DMS153 (cell line): ENCODE results near the gene STK32A.

Source experiments
- DNase-seq: peaks from one replicate; lab custom pipeline; 2025; lab: John Stamatoyannopoulos, UW

Gene STK32A

DNA sequence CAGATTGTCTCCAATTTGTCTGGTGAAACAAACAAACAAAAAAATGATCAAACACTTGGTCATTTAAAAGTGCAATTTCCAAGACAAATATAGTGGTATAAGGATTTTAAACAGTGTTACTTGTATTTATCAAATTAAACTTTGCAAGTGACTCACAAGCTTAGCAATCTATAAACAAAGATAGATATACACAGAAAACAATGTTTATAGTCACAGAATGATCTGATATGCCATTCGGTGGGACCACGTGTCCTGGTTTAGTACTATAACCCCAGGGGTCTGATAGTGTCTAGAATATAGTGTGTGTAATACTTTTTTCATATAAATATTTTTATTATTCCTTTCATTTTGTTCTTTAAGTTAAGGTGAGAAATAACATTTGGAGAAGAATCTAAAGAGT is 183.8 kb downstream of the STK32A start:
- DNase-seq, result no peak

DNA sequence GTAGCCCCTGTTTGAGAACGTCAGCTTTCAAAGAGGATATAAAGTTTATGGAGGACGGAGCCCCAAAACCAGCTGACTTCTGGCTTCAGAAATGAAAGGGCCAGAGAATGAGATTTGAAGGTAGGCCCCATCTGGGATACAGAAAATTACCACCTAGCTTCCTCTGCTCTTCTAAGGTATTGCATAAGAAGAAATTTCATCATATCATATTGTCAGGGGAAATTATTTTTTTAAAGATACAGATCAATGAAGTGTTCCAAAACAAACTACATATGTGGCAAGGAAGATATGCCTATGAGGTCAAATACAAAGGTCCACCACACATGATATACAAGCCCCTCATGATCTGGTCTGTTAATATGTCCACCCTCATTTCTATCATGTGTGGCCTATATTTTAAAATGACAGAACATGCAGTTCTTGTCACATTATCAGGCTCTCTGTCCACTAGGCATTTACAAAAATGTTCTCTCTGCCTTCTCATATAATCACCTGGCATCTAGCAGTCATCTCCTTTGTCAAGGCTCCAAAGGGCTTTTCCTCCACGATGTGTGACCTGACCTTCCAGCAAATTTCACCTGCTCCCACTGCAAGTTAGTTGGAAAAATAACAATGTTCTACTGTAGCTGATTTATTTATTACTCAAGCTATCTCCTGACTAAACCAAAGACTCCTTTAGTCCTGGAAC is 192.0 kb downstream of the STK32A start:
- no peak for DNase-seq

DNA sequence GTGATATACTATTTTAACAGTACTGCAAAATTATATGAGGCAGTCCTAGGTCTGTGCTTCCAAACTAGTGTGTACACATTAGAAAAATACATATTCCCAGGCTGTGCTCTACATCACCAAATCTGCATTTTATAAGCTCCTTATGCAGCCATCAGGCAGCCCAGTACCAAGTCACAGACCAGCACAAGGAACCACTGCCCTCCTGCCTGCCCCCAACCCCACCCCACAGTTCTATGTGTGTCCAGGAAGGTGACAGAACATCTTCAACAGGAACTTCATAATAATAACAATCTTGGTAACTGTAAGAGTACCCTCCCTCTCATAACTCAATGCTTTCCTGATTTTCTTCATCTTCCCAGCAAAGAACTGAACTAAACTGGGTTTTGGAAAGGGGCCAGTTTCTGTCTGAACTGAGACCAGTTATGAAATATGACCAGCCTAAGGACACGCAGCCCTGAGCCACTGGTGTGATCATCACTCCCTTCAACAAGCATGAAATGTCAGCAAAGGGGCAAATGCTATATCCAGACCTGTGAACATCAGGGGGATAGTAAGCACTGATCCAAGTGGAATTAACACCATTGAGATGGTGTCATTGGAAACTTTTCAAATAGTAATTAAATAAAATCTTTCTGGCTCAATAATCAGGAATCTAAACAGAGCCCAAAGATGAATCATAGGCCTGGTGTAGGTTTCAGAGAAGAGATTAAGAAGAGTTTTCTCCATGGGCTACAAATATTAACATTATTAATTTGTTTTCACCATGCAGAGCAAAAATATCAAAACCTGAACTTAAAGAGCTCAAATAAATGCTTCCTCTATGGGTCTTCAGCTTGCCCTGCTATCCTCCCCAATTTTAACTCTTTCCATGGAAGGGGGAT is 192.9 kb downstream of the STK32A start:
- DNase-seq, result no peak

DNA sequence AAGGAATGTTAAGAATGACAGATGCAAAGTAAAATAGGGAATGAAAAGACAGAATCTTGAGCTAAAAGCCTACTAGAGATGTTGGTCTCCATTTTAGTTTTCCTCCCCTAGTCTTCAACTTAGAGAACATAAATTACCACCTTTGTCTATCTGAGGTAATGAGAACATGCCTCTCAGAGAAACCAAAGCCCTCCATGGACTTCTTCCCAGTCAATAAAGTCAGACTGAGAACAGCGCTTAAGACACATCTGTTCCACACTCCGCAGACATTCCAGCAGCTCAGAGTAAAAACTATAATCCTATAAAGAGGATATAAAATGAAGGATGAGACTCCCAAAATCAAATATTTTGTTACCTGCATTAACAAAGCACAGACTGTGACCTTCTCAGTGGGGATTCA is 195.8 kb downstream of the STK32A start:
- DNase-seq, result no peak

DNA sequence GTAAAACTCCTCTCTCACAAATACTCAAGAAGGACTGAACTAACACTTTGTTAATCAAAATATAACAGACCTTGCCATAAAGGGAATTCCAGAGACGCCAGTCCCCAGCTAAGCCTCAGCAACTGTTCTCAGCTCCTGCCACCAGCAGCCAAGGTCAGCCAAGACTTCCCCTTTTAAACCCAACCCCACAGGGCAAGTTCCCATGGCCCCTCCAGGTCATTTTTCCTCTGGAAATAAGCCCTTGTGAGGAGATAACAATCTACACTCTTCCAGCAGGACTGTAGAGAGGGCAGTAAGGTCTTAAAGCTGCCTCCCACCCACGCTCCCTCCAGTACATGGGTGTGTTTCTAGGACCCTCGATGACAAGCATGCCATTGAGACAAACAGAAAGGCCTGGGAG is 196.8 kb downstream of the STK32A start:
- no peak for DNase-seq

DNA sequence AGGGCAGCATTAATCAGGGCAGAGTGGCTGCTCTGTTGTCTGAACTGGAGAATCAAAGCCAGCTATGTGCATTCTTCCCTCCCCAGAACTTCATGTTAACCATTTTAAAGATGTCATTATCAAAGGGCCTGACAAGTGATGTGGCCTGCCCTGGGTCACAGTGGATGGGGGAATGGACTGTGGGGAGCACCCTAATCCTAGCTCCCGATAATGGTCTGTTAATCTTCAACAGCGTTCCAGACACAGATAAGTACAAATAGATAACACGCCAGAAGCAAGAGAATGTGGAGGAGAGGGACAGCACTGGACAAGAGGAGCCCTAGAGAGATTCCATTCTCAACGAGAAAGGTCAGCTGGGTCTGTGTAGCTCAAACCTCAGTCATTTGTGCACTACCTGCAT is 197.5 kb downstream of the STK32A start:
- no peak for DNase-seq

DNA sequence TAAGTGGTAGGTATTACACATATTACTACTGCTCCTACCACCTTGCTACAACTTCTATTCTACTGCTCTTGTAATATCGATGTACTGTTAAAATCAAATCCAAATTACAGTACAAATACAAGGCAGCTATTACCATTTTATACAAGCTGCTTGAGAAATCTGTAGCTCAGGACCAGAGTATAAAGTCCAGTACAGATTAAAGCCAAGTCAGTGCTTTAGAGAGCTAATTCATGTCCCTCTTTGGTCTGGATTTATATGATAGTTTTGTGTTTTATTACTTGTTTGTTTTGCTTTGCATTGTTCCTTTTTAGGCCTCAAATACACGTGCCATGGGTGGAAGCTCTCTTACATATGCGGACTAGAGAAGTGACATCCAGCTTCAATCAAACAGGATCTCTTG is 199.2 kb downstream of the STK32A start:
- DNase-seq, result no peak

DNA sequence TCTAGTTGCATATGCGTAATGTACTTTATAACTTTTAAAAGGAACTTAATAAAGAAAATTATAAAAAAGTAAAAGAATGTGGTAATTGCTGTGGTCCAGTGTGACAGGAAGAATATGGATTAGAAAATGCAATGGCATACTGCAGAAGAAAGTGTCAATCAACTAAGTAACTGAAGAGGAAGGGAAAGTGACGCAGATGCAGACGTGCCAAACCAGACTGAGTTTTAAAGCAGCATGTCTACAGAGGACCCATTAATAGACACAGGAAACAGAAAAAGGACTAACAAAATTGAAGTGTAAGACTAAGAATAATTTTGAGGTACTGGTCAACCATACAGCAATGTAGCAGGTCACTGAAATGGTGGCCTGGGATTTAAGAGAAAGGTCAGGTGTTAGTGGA is 201.8 kb downstream of the STK32A start:
- DNase-seq, result no peak

DNA sequence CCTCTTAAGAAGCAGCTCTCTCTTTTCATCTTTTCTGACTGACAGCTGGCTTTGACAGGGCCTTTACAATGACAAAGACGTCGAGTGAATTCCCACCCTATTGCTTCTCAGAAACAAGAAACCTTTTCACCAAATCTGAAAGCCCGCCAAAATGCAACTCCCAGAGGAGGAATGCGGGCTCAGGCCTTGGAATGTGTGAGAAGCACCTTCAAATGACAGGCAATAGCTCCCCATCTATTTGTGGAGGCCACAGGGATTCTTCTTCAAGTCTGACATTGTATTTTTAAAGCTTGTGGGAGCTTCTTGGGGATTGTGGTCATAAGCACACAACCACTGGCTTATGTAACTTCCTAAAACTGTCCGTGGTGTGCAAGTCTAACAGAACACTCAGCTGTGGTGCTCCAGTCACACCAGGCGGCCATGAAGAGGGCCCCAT is 202.4 kb downstream of the STK32A start:
- no peak for DNase-seq
